Peyer's patch (tissue), 4 donors: ENCODE data around the gene RBM33.

Source experiments
- POLR2A ChIP-seq, 2 donors: fragments of 450-650 bp; IDR thresholded peaks; one replicate each; pipeline ENCODE4 v1.5.1; 2017; ENCODE audit warnings: antibody characterized with exemption in 2 of 2, mild to moderate bottlenecking in 2 of 2, moderate library complexity in 2 of 2
- TF ChIP-seq, protein P1 (sequence below), 6 experiments: fragments of 450-650 bp in 4 of 6; fragments of 200-600 bp in 2 of 6; sonication (generic) in 1 of 6; IDR thresholded peaks; one replicate each; pipeline ENCODE4 v1.5.1; 2017 to 2019; ENCODE audit warnings: antibody characterized with exemption in 6 of 6, mild to moderate bottlenecking in 3 of 6, moderate library complexity in 1 of 6

DNA sequence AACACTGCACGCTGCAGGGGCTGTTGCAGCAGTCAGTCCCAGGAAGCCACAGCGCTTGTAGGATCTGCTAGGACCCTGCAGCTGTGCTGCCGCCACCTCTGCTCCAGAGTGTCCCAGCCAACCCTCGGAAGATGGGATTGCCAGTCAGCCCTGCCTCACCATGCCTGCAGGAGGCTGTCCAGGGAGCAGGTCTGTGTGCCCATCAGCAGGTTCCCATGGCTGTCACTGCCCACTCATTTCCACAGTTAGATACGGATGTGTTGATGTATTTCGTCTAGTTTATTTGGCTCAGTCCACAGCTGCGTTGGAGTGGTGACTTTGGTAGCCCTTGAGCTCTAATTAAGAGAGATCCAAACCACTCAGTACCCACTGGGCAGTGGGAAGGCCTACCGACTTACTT, 132.1 kb downstream of the RBM33 start:
- TF ChIP-seq, protein P1, sequence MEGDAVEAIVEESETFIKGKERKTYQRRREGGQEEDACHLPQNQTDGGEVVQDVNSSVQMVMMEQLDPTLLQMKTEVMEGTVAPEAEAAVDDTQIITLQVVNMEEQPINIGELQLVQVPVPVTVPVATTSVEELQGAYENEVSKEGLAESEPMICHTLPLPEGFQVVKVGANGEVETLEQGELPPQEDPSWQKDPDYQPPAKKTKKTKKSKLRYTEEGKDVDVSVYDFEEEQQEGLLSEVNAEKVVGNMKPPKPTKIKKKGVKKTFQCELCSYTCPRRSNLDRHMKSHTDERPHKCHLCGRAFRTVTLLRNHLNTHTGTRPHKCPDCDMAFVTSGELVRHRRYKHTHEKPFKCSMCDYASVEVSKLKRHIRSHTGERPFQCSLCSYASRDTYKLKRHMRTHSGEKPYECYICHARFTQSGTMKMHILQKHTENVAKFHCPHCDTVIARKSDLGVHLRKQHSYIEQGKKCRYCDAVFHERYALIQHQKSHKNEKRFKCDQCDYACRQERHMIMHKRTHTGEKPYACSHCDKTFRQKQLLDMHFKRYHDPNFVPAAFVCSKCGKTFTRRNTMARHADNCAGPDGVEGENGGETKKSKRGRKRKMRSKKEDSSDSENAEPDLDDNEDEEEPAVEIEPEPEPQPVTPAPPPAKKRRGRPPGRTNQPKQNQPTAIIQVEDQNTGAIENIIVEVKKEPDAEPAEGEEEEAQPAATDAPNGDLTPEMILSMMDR (IDR thresholded peaks at IDR 0.05), result no peak
- TF ChIP-seq POLR2A (IDR thresholded peaks at IDR 0.05), result no peak
